Raji (cell line): ENCODE results near the gene C17orf114.

Source experiments
- POLR2A ChIP-seq: IDR thresholded peaks from 2 replicates; pipeline ENCODE4 v1.6.1; 2011; ENCODE audit warnings: low read depth, low read length, control low read depth; ENCODE audit not compliant: insufficient read depth

C17orf114 gene

DNA sequence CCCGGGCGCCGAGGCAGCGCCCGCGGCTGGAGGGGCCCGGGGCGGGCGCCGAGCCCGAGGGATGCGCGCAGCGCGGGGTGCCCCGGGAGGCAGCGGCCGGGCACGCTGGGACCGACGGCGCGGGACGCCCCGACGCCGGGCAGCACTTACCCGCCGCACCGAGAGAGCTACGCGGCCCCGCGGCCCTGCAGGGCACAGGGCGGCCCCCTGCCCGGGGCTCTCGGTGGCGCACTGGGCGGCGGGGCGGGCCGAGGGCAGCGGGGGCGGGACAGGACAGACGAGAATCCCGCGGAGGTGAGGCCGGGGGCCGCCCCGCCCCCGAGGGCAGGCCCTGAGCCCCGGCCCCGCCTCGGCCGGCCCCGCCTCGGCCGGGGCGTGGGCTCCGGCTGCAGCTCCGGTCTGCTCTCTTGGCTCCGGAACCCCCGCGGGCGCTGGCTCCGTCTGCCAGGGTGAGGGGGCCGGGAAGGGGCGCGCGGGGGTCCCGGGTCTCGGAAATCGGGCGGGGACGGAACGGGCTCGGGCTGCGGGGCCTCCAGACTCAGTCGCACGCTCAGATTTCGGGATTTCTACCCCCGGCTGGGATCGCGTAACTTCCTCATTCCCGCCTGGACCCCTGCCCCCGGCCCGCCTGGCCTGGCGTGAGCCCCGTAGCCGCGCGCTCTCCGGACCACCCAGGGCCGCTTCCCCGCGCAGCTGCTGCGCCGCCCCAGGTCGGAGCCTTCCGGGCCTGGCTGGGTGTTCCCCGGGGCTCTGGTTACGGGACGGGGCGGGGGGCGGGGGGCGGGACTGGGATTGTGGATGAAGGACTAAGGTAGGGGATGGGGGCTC lies 4.9 kb upstream of the C17orf114 start, which contains the start of gene PLD2:
Gene PLD2 (plus strand): TSS at position 376 of the 828 bp plus-strand sequence. CDS start 621 bp downstream, outside the sequence.
- TF ChIP-seq POLR2A, result peak; percentile 67

DNA sequence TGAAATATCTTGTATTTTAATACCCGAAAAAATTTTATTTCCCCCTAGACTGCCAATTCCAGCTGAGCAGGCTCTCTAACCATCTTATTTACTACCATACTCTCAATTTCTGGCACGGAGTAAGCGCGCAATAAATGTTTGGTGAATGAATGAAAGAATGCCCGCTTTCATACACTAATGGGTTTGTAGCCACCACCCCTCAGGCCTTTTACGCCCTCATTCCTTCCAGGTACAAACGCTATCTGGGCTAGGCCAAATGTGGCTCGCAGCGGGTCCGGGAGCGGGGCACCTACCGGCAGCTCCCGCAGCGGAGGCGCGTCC lies 4.3 kb upstream of the C17orf114 start:
- no peak for TF ChIP-seq POLR2A

DNA sequence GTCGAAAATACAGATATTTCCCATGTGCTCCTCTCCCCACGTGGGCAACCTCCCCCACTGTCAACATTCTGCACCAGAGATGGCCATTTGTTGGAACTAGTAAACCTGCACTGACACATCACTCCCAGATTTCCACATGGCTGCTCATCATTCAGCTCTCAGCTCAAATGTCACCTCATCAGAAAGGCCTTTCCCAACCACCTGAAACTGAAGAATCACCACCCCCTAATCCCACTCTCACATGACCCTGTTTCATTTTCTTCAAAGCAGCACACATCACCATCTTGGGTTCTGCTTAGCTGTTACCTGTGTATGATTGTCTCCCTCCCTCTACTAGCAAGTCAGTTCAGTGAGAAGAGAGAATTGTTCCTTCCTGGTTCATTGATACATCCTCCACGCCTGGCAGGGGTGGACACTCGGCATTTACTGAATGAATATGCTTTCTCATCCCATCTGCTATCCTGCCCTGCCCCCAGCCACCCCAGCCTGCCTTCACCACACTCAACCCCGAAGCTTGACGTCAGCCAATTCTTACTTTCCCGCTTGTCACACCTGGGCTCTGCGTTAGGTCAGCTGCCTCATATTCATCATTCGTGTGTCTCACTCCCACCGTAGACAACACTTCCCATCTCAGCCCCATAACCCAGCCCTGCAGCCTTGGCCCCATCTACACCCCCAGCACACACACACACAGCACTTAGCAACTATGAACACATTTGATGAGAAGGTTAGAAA lies 1.5 kb downstream of the C17orf114 start:
- TF ChIP-seq POLR2A, result no peak

DNA sequence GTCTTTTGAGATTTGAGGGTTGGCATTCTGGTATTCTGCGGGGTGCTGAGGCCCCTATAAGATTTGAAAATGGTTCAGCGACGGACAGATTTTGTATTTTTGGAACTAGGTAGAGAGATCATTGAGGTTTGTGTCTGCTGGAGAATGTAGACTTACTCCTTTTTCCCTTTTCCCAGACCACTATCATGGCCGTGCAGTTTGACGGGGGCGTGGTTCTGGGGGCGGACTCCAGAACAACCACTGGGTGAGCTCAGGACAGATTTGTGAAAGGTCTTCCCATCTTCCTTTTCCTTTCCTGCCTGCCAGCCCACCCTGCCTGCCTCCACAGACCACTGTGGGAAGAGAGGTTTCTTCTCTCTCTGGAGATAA lies 5.6 kb downstream of the C17orf114 start:
- no peak for TF ChIP-seq POLR2A

DNA sequence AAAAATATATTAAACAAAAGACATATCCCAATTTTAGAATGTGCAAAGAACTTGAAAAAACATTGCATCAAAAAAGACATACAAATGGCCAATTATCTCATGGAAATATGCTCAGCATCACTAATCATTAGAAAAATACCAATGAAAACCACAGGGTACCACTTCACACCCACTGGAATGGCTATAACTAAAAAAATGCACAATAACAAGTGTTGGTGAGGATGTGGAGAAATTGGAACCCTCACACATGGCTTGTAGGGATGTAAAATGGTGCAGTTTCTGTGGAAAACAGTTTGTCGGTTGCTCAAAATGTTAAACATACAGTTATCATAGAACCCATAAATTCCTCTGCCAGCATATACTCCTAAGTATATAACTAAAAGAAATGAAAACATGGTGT lies 7.0 kb downstream of the C17orf114 start:
- TF ChIP-seq POLR2A, result no peak

DNA sequence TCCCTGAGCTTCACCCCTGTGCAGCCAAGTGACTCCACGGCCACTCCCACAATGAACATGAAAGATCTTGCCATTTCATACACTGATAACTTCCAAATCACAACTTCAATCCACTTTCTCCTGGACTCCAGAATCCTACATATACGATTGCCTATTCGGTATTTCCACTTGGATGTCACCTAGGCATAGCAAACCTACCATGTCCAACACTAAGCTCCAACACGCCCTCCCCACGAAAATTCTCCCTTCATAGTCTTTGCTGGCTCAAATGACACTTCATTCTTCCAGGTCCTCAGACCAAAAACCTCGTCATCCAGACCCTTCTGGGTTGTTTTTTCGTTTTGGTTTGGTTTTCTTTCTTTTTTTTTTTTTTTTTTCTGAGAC lies 11.4 kb downstream of the C17orf114 start:
- TF ChIP-seq POLR2A, result no peak

DNA sequence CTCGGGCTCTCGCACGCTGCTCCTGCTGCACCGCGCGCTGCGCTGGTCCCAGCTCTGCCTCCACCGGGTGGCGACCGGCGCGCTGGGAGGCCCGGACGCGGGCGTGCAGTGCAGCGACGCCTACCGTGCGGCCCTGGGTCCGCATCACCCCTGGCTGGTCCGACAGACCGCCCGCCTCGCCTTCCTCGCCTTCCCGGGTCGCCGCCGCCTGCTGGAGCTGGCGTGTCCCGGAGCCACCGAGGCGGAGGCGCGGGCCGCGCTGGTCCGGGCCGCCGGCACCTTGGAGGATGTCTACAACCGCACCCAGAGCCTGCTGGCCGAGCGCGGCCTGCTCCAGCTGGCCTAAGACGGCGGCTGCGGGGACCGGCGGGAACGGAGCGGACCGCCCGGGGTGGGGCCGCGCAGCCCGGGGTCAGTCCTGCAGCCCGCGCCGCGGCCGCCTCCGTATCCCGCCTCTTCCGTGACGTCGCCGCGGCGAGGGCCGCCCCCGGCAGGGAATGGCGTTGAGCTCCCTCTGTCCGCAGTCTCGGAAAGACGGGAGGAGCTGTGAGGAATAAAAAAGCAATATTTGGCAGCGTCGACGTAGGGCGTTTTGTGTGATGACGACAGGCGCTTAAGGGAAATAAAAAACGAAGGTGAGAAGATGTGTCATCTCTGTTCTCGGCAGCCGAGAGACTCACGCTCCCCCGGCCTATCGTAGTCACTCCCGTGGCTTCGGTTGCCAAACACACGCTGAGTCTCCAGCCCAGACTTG lies 12.0 kb downstream of the C17orf114 start:
- TF ChIP-seq POLR2A, result 0 out of 2 replicates have a peak, but pooled peaks have one; percentile 26

DNA sequence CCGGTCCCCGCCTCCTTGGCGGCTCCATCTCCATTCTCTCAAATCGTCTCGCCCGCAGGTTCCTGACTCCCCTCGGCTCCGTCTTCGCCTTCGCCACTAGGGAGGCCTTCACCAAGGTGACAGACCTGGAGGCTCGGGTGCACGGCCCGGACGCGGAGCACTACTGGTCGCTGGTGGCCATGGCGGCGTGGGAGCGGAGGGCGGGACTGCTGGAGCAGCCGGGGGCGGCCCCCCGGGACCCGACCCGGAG lies 12.5 kb downstream of the C17orf114 start:
- TF ChIP-seq POLR2A, result no peak

DNA sequence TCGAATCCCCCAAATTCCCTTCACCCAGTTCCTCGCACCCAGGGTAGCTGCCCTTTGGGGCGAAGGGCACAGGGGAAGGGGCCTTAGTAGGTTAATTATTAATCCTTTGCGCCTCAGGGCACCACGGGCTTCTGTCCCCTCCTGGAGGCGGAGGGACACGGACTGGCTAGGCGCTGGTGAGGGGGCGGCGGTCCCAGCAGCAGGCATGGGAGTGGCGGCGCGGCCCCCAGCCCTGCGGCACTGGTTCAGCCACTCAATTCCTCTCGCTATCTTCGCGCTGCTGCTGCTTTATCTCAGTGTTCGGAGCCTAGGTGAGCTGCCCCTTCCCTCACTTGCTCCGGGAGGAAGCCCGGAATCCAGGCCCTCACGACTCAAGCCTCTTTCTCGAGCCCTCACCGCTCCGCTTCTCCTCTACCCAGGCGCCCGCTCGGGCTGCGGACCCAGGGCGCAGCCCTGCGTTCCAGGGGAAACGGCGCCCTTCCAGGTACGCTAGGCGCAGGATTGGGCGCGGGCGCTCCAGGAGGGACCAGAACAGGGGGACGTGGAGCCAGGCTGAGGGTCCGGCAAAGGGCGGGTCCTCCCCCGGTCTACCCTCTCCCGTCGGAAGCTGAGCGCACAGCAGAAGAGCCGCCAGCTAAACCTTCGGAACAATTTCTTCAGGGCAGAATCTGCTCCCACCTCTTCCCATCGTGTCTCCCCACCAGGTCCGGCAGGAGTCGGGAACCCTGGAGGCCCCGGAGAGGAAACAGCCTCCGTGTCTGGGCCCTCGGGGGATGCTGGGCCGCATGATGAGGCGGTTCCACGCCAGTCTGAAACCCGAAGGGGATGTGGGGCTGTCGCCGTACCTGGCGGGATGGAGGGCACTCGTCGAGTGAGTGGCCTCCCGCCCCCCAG lies 13.1 kb downstream of the C17orf114 start, which contains the start of gene GLTPD2:
Gene GLTPD2 (plus strand): TSS at position 158 of the 894 bp plus-strand sequence. CDS start 48 bp downstream, at position 206.
- no peak for TF ChIP-seq POLR2A

DNA sequence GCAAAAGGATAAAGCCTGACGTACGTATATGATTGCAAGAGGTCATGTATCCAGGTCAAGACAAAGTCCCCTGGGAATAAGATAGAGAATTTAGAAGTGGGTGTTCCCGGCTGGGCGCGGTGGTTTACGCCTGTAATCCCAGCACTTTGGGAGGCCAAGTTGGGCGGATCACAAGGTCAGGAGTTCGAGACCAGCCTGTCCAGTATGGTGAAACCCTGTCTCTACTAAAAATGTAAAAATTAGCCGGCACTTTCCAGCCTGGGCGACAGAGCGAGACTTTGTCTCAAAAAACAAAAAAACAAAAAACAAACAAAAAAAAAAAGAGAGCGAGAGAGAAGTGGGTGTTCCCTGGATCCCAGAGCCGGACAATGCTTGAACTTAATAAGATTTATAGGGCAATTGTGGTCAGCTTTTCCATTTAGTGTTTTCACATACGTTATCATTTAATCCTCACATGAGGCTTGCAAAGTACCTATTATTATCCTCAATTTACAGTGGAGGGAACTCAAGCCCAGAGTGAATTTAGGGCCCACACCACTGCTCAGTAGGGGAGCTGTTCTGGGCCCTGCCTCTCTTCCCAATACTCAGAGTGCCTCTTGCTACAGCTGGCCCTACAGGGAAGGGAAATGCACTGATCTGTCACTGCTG lies 13.8 kb downstream of the C17orf114 start:
- TF ChIP-seq POLR2A, result no peak

DNA sequence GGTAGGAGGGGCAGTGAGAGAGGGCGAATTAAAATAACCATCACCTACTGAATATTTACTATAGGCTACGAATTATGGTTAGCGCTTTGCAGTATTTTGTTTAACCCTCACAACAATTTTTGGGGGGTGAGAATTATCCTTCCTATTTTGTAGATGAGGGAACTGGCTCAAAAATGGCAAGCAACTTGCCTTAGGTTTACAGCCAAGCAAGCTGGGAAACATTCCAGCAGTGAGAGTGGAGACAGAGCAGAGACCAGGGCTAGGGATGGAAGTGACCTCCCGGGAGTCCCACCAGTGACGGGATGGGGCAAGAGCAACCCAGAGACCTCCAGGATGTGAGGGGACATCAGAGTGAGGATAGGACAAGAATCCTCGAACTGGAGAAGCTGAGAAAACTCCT lies 15.6 kb downstream of the C17orf114 start:
- TF ChIP-seq POLR2A, result no peak

DNA sequence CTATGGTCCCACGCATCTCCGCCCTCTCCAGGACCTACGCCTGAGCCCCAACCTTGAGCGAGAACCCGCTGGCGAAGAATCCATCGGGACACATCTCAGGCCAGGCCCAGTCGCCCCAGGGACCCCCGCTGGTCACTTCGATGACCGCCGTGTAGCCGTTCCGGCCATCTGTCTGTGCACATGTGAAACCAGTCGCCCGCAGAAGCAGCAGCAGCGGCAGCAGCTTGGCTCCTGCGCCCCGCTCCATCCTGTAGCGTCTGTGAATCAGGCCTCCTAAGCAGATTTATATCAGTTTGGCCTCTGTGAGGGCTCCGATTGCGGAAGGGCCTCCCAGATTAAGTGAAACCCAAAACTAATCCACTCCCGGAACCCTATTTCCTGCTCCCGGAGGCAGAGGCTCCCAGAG lies 16.0 kb downstream of the C17orf114 start, which contains the start of gene VMO1:
Gene VMO1 (minus strand): TSS at position 259 of the 406 bp plus-strand sequence. CDS start 12 bp downstream, at position 247.
- TF ChIP-seq POLR2A, result no peak

DNA sequence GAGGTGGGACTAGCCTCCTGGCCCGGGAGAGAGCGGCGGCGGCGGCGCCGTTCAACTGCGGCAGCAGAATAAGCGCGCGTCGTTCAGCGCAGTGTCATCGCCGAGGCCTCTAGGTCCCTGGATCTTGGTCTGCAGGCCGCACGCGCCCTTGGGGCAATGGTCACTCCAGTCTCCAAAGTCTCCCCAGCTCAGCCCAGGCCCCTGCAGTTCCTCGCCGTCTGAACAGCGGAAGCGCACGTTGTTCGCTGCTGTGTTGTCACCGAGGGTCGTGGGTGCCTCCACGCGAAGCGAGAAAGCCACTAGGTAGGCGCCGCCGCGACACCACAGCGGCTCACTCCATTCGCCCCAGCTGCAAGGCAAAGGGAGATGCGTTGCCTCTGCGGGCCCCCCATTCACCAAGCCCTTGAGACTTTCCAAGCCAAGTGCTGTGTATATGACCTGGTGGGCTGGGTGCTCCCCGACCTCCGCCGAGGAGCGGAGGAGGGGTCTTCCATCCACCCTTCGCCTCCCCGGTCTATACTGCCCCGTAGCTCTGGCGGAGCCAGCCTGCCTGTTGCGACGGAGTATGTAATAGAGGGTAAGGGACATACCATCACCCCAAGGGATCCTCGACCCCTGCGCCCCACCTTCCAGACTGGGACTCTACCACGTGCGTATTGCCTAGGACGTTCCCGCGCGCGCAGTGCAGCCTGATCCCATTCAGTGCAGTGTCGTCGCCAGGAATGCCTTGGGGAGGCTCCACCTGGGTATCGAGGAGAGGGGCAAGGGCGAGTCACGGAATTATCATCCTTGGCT lies 16.6 kb downstream of the C17orf114 start:
- TF ChIP-seq POLR2A, result no peak
